Pancreas (tissue), 10 donors: ENCODE measurements around the gene HS3ST4. TPM values are rescaled to one million over a fixed set of nuclear protein-coding genes. Genes with fewer than 3 reads are reported as not detected.

ENCODE experiments used
- ATAC-seq, 4 donors: fragments of 200-7000 bp; cut with Tn5 transposase; one replicate each; pipeline versions ENCODE4 v1.8.0 to v1.9.1; 2020; ENCODE audit warnings: mild to moderate bottlenecking in 4 of 4, moderate library complexity in 4 of 4
- DNase-seq, 6 donors: peaks; one replicate each; pipeline ENCODE4 v3.0.0-alpha.2; 2020
- FAIRE-seq: peaks from 2 replicates; lab custom pipeline; 2012; peaks lifted over from hg19 to GRCh38; lab: Jason Lieb, UNC
- H3K27ac ChIP-seq, 4 donors: fragments of 200-600 bp; sonication (generic); 1 replicate in 3 of 4; 2 replicates in 1 of 4; pipeline versions ENCODE4 v1.5.0 to v1.8.0; 2020
- H3K27me3 ChIP-seq, 4 donors: fragments of 200-600 bp; one replicate each; pipeline ENCODE4 v1.8.0; 2021
- H3K36me3 ChIP-seq, 3 donors: fragments of 200-600 bp; sonication (generic) in 1 of 3; one replicate each; pipeline versions ENCODE4 v1.5.0 to v1.8.0; 2020 to 2021
- H3K4me1 ChIP-seq, 3 donors: fragments of 200-600 bp; one replicate each; pipeline ENCODE4 v1.8.0; 2021
- H3K4me3 ChIP-seq, 4 donors: fragments of 200-600 bp; sonication (generic) in 2 of 4; one replicate each; pipeline versions ENCODE4 v1.5.0 to v1.8.0; 2020 to 2021
- H3K9me3 ChIP-seq, 4 donors: fragments of 200-600 bp; one replicate each; pipeline ENCODE4 v1.8.0; 2021
- CTCF ChIP-seq, 4 donors: fragments of 200-600 bp; sonication (generic) in 3 of 4; IDR thresholded peaks; one replicate each; pipeline versions ENCODE4 v1.5.0 to v1.8.0; 2021; ENCODE audit warnings: antibody characterized with exemption in 4 of 4
- WGBS, 2 donors: extraction: QIAGEN DNeasy Blood & Tissue Kit; methylation state at CpG; one replicate each; pipeline ENCODE4 v1.1.7; 2013; 5-methylcytosine and 5-hydroxymethylcytosine counted together
- intact Hi-C, 3 donors: fragments of 100-400 bp; cut with DNase I; formaldehyde crosslinking; loops; one replicate each; pipeline versions ENCODE4 v1.11.1 to v1.14.2; 2022
- polyA plus RNA-seq, 2 donors: library from polyadenylated mRNA; stranded (reverse); fragments of 200-250 nt; gene quantifications; one replicate each; pipeline ENCODE4 v1.2.3, GENCODE V29; 2013
- total RNA-seq, 6 donors: library from RNA; stranded (reverse); fragmentation: NEBNext Ultra II Directional in 4 of 6; extraction: Animal tissue kit (Norgen Biotek cat#: 25700) in 4 of 6; gene quantifications; one replicate each; pipeline versions ENCODE4 v1.2.1 to v1.2.4, GENCODE V29; 2021 to 2023
- donor health status: healthy with polysubstance abuse.
- donor health status: DM: no; HTN: no; CAD: no; lungs with moderate emphysema.
- donor health status: DM: no; HTN: no; CAD: no.
- donor health status: control.
- donor health status: control.
- donor health status: Bipolar disorder and iron deficiency.
- donor health status: DM: yes; HTN: yes; CAD: no.
- donor health status: DM: no; HTN: no; CAD: no.
- donor health status: DM: no; HTN: no; CAD: no.
- donor health status: DM: yes; HTN: yes; CAD: no.

HS3ST4 gene
- total and polyA plus RNA-seq, 8 donors: 0.05 to 0.19 TPM; not detected in 6

DNA sequence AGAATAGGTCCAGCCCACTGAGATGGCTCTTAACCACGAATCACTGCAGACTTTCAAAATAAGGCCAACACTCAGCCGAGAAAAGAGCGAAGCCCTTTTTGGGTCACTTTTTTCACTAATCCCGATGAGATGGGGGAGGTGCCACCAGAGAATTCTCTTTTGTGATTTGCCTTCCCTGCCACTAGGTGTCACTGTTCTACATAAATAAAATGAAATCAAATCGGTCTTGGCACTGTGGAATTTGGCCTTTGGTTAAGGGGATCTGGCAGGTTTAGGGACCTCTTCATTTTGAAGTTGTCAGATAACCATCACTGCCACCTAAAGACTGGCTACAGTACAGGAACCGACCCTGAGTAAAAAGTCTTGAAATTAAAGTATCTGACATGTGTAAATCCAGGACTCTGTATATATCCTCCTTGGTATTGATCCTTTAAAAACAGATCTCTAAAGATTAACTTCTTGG is 147.0 kb downstream of the HS3ST4 start:
- no peak for FAIRE-seq
- Histone ChIP-seq H3K4me3 (no peak overlapping the region), H3K27ac (no peak overlapping the region), H3K27me3 (peaks cover 0 to 8% (median 0%) of the 10 kb centered on the region in 4 donors), H3K36me3 (no peaks in the 10 kb centered on the region), H3K9me3 (no peaks in the 10 kb centered on the region), H3K4me1 (no peaks in the 10 kb centered on the region)
- peak in 3 of 4 donors; percentile 55 to 75 (median 69) for ATAC-seq
- peak; percentile 60 to 81 (median 79) for TF ChIP-seq CTCF (IDR thresholded peaks at IDR 0.05)
- intact Hi-C loops: no loop called here
- 3 to 4% methylated on average over 6 of the region's 6 CpGs for whole genome bisulfite sequencing, 2 donors
- DNase-seq: peak in 3 of 6 donors; percentile 3 to 34 (median 24)

- FAIRE-seq (no peak), ATAC-seq (no peak), DNase-seq (no peak)
- intact Hi-C loops: loop anchor here in 1 of 3 donors (10.0 kb wide), 1 partner anchor 1263 kb away; no protein-coding TSS in a partner anchor
- Histone ChIP-seq H3K27me3 (peaks cover 0 to 7% (median 0%) of the 10 kb centered on the region in 4 donors), H3K27ac (no peak overlapping the region), H3K36me3 (no peaks in the 10 kb centered on the region), H3K9me3 (no peaks in the 10 kb centered on the region), H3K4me1 (no peaks in the 10 kb centered on the region), H3K4me3 (no peak overlapping the region)
- WGBS, 2 donors: 51 to 53% methylated on average over 3 of the region's 3 CpGs
- TF ChIP-seq CTCF (IDR thresholded peaks at IDR 0.05): no peak
Measured at GRCh38 chr16:25841761-25842160, 150.0 kb downstream of the HS3ST4 start.

DNA sequence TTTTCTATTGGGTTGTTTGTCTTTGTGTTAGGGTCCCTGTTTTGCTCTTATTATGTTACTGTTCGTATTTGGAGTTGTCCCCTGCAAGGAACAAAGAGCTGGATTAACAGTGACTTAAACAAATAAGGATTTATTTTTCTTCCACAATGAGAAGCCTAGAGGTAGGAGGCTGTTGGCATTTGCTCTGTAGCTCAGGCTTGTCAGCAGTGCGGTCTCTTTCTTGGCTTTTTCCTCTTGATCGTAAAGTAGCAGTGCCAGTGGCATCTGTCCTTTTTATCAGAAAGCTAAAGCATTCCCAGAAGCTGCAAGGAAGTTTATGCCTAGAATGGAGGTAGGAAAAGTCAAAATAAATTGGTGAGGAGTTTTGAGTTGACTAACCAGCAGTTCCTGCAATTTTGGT is 154.1 kb downstream of the HS3ST4 start:
- no peak overlapping the region for H3K4me3 ChIP-seq
- 43 to 44% methylated on average over 3 of the region's 3 CpGs for WGBS, 2 donors
- H3K27ac ChIP-seq: no peak overlapping the region
- no peaks in the 10 kb centered on the region for H3K27me3 ChIP-seq
- DNase-seq: no peak
- no peak for TF ChIP-seq CTCF (IDR thresholded peaks at IDR 0.05)
- no peaks in the 10 kb centered on the region for H3K36me3 ChIP-seq
- no peak for ATAC-seq
- no peaks in the 10 kb centered on the region for H3K9me3 ChIP-seq
- intact Hi-C loops: loop anchor here in 1 of 3 donors (10.0 kb wide), 1 partner anchor 1259 kb away; no protein-coding TSS in a partner anchor
- FAIRE-seq: no peak
- H3K4me1 ChIP-seq: no peaks in the 10 kb centered on the region

GRCh38 chr16:25854141-25854540 is 162.4 kb downstream of the HS3ST4 start:
- no peak for FAIRE-seq

More at GRCh38 chr16:25854141-25854540, 162.4 kb downstream of the HS3ST4 start:
- TF ChIP-seq CTCF (IDR thresholded peaks at IDR 0.05): no peak
- H3K4me1 ChIP-seq: no peaks in the 10 kb centered on the region
- no peaks in the 10 kb centered on the region for H3K36me3 ChIP-seq
- 26 to 31% methylated on average over 6 of the region's 6 CpGs for WGBS, 2 donors
- H3K27me3 ChIP-seq: peaks cover 0 to 4% (median 0%) of the 10 kb centered on the region in 4 donors
- no peak overlapping the region for H3K27ac ChIP-seq
- intact Hi-C loops: no loop called here
- ATAC-seq (no peak), DNase-seq (no peak)
- no peaks in the 10 kb centered on the region for H3K9me3 ChIP-seq
- H3K4me3 ChIP-seq: no peak overlapping the region
